ENCODE measurements around the gene FGD5.

DNA sequence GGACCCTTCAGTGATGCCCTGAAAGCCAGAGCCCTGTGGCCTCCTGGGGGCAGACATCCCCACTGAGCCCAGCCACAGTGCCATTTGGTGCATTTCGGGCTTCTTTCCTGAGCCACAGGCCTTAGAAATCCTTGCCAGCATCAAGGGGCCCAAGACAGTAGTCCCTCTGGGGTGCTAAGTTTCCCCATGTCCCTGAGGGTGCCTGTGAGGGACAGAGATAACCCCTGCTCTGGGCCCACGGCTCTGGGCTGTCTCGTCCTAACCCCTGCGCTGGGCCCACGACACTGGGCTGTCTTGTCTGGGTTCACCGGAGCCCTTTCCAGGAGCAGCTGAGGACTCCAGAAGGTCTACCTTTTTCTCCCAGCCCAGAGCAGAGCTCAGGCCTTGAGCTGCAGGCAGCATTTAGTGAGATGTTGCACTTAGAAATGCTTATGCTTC, 45.1 kb upstream of the FGD5 start:
- TF ChIP-seq, protein P1, sequence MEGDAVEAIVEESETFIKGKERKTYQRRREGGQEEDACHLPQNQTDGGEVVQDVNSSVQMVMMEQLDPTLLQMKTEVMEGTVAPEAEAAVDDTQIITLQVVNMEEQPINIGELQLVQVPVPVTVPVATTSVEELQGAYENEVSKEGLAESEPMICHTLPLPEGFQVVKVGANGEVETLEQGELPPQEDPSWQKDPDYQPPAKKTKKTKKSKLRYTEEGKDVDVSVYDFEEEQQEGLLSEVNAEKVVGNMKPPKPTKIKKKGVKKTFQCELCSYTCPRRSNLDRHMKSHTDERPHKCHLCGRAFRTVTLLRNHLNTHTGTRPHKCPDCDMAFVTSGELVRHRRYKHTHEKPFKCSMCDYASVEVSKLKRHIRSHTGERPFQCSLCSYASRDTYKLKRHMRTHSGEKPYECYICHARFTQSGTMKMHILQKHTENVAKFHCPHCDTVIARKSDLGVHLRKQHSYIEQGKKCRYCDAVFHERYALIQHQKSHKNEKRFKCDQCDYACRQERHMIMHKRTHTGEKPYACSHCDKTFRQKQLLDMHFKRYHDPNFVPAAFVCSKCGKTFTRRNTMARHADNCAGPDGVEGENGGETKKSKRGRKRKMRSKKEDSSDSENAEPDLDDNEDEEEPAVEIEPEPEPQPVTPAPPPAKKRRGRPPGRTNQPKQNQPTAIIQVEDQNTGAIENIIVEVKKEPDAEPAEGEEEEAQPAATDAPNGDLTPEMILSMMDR (IDR thresholded peaks at IDR 0.05), result no peak
- no peak for TF ChIP-seq EZH2 (IDR thresholded peaks at IDR 0.05)
- TF ChIP-seq EZH2phosphoT487 (IDR thresholded peaks at IDR 0.05), result no peak

Data from neural progenitor cell (in vitro differentiated cells).